ENCODE measurements around the gene DNHD1. TPM values are rescaled to one million over a fixed set of nuclear protein-coding genes. Genes with fewer than 3 reads are reported as not detected.

The DNHD1 gene
- total and polyA plus RNA-seq, 2 experiments from 2014 or later, result 3.6 to 9.6 TPM

- no peak overlapping the region for H3K4me2 ChIP-seq
- no peak overlapping the region for H3K4me3 ChIP-seq
- Mint-ChIP-seq H3K9me3 (peaks cover 18% of the 10 kb centered on the region; the same call in 2 of the 3 replicates), H3K36me3 (ENCODE audit: low read depth) (peaks cover 16% of the 10 kb centered on the region), H3K4me3 (no peak overlapping the region), H3K27ac (no peak overlapping the region), H3K27me3 (ENCODE audit: insufficient read depth, low read depth, poor library complexity) (peaks cover 4% of the 10 kb centered on the region), H3K4me1 (no peaks in the 10 kb centered on the region)
- H3K27me3 ChIP-seq (ENCODE audit: insufficient read depth), result no peaks in the 10 kb centered on the region
- H4K20me1 ChIP-seq (replicated peaks; ENCODE audit: insufficient read depth), result no peaks in the 10 kb centered on the region
- no peaks in the 10 kb centered on the region for H3K79me2 ChIP-seq (replicated peaks; ENCODE audit: insufficient read depth)
- H2AFZ ChIP-seq, result no peak overlapping the region
- no peaks in the 10 kb centered on the region for H3K36me3 ChIP-seq (ENCODE audit: insufficient read depth)
- no peaks in the 10 kb centered on the region for H3K4me1 ChIP-seq (ENCODE audit: insufficient read depth)
- no peak for TF ChIP-seq EZH2 (IDR thresholded peaks at IDR 0.05; ENCODE audit: low read depth, unreplicated experiment)
- TF ChIP-seq, protein P1, sequence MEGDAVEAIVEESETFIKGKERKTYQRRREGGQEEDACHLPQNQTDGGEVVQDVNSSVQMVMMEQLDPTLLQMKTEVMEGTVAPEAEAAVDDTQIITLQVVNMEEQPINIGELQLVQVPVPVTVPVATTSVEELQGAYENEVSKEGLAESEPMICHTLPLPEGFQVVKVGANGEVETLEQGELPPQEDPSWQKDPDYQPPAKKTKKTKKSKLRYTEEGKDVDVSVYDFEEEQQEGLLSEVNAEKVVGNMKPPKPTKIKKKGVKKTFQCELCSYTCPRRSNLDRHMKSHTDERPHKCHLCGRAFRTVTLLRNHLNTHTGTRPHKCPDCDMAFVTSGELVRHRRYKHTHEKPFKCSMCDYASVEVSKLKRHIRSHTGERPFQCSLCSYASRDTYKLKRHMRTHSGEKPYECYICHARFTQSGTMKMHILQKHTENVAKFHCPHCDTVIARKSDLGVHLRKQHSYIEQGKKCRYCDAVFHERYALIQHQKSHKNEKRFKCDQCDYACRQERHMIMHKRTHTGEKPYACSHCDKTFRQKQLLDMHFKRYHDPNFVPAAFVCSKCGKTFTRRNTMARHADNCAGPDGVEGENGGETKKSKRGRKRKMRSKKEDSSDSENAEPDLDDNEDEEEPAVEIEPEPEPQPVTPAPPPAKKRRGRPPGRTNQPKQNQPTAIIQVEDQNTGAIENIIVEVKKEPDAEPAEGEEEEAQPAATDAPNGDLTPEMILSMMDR (conservative IDR thresholded peaks at IDR 0.05; ENCODE audit: low read depth in 2 of 2), result no peak
- TF ChIP-seq, protein P2, sequence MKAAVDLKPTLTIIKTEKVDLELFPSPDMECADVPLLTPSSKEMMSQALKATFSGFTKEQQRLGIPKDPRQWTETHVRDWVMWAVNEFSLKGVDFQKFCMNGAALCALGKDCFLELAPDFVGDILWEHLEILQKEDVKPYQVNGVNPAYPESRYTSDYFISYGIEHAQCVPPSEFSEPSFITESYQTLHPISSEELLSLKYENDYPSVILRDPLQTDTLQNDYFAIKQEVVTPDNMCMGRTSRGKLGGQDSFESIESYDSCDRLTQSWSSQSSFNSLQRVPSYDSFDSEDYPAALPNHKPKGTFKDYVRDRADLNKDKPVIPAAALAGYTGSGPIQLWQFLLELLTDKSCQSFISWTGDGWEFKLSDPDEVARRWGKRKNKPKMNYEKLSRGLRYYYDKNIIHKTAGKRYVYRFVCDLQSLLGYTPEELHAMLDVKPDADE (IDR thresholded peaks at IDR 0.05), result no peak
- no peak for TF ChIP-seq ZNF114 (CRISPR knock-in tag; IDR thresholded peaks at IDR 0.05)
- TF ChIP-seq EZH2phosphoT487 (IDR thresholded peaks at IDR 0.05; ENCODE audit: unreplicated experiment), result no peak
- TF ChIP-seq JUNB (IDR thresholded peaks at IDR 0.05; ENCODE audit: unreplicated experiment), result no peak
- no peak for TF ChIP-seq POLR2AphosphoS5 (IDR thresholded peaks at IDR 0.05; ENCODE audit: low read depth)
- TF ChIP-seq ZNF462 (CRISPR knock-in tag; IDR thresholded peaks at IDR 0.05), result no peak
- no peak for TF ChIP-seq REST (IDR thresholded peaks at IDR 0.05; ENCODE audit: unreplicated experiment)
- TF ChIP-seq ZNF331 (CRISPR knock-in tag; IDR thresholded peaks at IDR 0.05; ENCODE audit: low read depth), result no peak
- TF ChIP-seq STAT1 (IDR thresholded peaks at IDR 0.05; ENCODE audit: unreplicated experiment), result no peak
- no peak for TF ChIP-seq NANOG (IDR thresholded peaks at IDR 0.05; ENCODE audit: borderline replicate concordance)
- no peak for TF ChIP-seq CREB1 (CRISPR knock-in tag; IDR thresholded peaks at IDR 0.05; ENCODE audit: low read depth)
- no peaks in the 10 kb centered on the region for H3F3A ChIP-seq (replicated peaks; ENCODE audit: low read depth)
- no peak overlapping the region for H3K27ac ChIP-seq (ENCODE audit: low read depth)
- DNase-seq (ENCODE audit: low spot score) (no peak), ATAC-seq (no peak)
- H3K9me2 ChIP-seq (ENCODE audit: insufficient read depth), result no peaks in the 10 kb centered on the region
These were observed 86.5 kb downstream of the DNHD1 start for GRCh38 chr11:6583584-6583983.
